ELF-1 (cell line): Measurements from ENCODE around the gene SMC2.

ENCODE experiments used
- DNase-seq: peaks from one replicate; pipeline ENCODE4 v3.0.0-alpha.2; 2016; ENCODE audit warnings: low read depth, low spot score

Gene SMC2

GRCh38 chr9:104093647-104094533 is at the start of gene SMC2:
Gene SMC2 (plus strand): TSS chr9:104094309. CDS start chr9:104095385, 1,076 bp downstream.
- DNase-seq = peak; percentile 94

- no peak for DNase-seq
These were observed 25.6 kb upstream of the SMC2 start for GRCh38 chr9:104068546-104068945.

- no peak for DNase-seq
These were observed 24.8 kb upstream of the SMC2 start for GRCh38 chr9:104069288-104069687.

GRCh38 chr9:104071589-104071988 is 22.5 kb upstream of the SMC2 start:
- DNase-seq = no peak

GRCh38 chr9:104073098-104073769 is 20.9 kb upstream of the SMC2 start:
- DNase-seq = no peak

- no peak for DNase-seq
These were observed 20.4 kb upstream of the SMC2 start for GRCh38 chr9:104073770-104074133.

- no peak for DNase-seq
These were observed 19.2 kb upstream of the SMC2 start for GRCh38 chr9:104074876-104075275.

GRCh38 chr9:104075801-104076753 is 18.0 kb upstream of the SMC2 start:
- DNase-seq = no peak

- DNase-seq = no peak
These were observed 15.5 kb upstream of the SMC2 start for GRCh38 chr9:104078596-104078995.

GRCh38 chr9:104080983-104081382 is 13.1 kb upstream of the SMC2 start:
- no peak for DNase-seq

- no peak for DNase-seq
These were observed 11.9 kb upstream of the SMC2 start for GRCh38 chr9:104082168-104082567.

- DNase-seq = no peak
These were observed 8.6 kb upstream of the SMC2 start for GRCh38 chr9:104085525-104085924.

- no peak for DNase-seq
These were observed 6.2 kb upstream of the SMC2 start for GRCh38 chr9:104087894-104088293.

- no peak for DNase-seq
These were observed 5.7 kb upstream of the SMC2 start for GRCh38 chr9:104088416-104088815.

- DNase-seq = no peak
These were observed 3.5 kb upstream of the SMC2 start for GRCh38 chr9:104090578-104090977.

- DNase-seq = no peak
These were observed 3.0 kb upstream of the SMC2 start for GRCh38 chr9:104091116-104091515.

GRCh38 chr9:104091708-104092107 is 2.4 kb upstream of the SMC2 start:
- DNase-seq = no peak

- DNase-seq = no peak
These were observed 1.9 kb upstream of the SMC2 start for GRCh38 chr9:104092192-104092591.

GRCh38 chr9:104092875-104093600 is 1.1 kb upstream of the SMC2 start:
- no peak for DNase-seq

- DNase-seq = no peak
These were observed 466 bp downstream of the SMC2 start for GRCh38 chr9:104094534-104095015.

- DNase-seq = no peak
These were observed 5.5 kb downstream of the SMC2 start for GRCh38 chr9:104099630-104100029.
